SK-N-SH treated with all-trans-retinoic acid at 6 μM for 48 hours (cell line): ENCODE results near the gene FHIP1B.

Experiments
- ATAC-seq: fragments of 200-7000 bp; cut with Tn5 transposase; 3 replicates; pipeline ENCODE4 v1.9.1; 2020; ENCODE audit warnings: mild to moderate bottlenecking, moderate library complexity
- ARNTL ChIP-seq: fragments of 450-650 bp; formaldehyde crosslinking; IDR thresholded peaks from 2 replicates; pipeline ENCODE4 v1.5.0; 2020; ENCODE audit warnings: low read depth, mild to moderate bottlenecking, moderate library complexity, borderline replicate concordance
- BACH2 ChIP-seq: fragments of 250-450 bp; sonication (Bioruptor Pico); IDR thresholded peaks from 2 replicates; pipeline ENCODE4 v1.9.0; 2021; ENCODE audit warnings: mild to moderate bottlenecking, borderline replicate concordance
- CREB5 ChIP-seq: fragments of 250-450 bp; sonication (Bioruptor Pico); IDR thresholded peaks from 2 replicates; pipeline ENCODE4 v1.5.1; 2020; ENCODE audit warnings: low read depth, mild to moderate bottlenecking, moderate library complexity
- CSDC2 ChIP-seq: fragments of 250-450 bp; sonication (Bioruptor Pico); IDR thresholded peaks from 2 replicates; pipeline ENCODE4 v1.5.0; 2020; ENCODE audit warnings: mild to moderate bottlenecking, moderate library complexity
- CSRNP3 ChIP-seq: fragments of 250-450 bp; sonication (Bioruptor Pico); IDR thresholded peaks from 2 replicates; pipeline ENCODE4 v1.5.1; 2021; ENCODE audit warnings: mild to moderate bottlenecking, moderate library complexity
- ESRRG ChIP-seq: fragments of 250-450 bp; sonication (Bioruptor Pico); IDR thresholded peaks from 2 replicates; pipeline ENCODE4 v1.6.1; 2021; ENCODE audit warnings: mild to moderate bottlenecking
- GLIS3 ChIP-seq: fragments of 250-450 bp; sonication (Bioruptor Pico); IDR thresholded peaks from 2 replicates; pipeline ENCODE4 v1.5.0; 2020; ENCODE audit warnings: mild to moderate bottlenecking, moderate library complexity
- ISL1 ChIP-seq: fragments of 250-450 bp; sonication (Bioruptor Pico); IDR thresholded peaks from 2 replicates; pipeline ENCODE4 v2.1.2; 2022; ENCODE audit warnings: mild to moderate bottlenecking, moderate library complexity
- PATZ1 ChIP-seq: fragments of 250-450 bp; sonication (Bioruptor Pico); IDR thresholded peaks from 2 replicates; pipeline ENCODE4 v1.8.0; 2020; ENCODE audit warnings: mild to moderate bottlenecking, moderate library complexity, borderline replicate concordance
- POU6F1 ChIP-seq: fragments of 250-450 bp; sonication (Bioruptor Pico); IDR thresholded peaks from 2 replicates; pipeline ENCODE4 v1.8.0; 2021; ENCODE audit warnings: low read depth, mild to moderate bottlenecking, moderate library complexity, borderline replicate concordance
- RARB ChIP-seq: fragments of 250-450 bp; sonication (Bioruptor Pico); IDR thresholded peaks from 2 replicates; pipeline ENCODE4 v1.8.0; 2021; ENCODE audit warnings: mild to moderate bottlenecking, moderate library complexity
- TCF4 ChIP-seq: fragments of 250-450 bp; sonication (Bioruptor Pico); IDR thresholded peaks from 2 replicates; pipeline ENCODE4 v1.8.0; 2021; ENCODE audit warnings: mild to moderate bottlenecking, moderate library complexity, borderline replicate concordance
- TOX ChIP-seq: fragments of 250-450 bp; sonication (Bioruptor Pico); IDR thresholded peaks from 2 replicates; pipeline ENCODE4 v1.8.0; 2021; ENCODE audit warnings: mild to moderate bottlenecking, moderate library complexity, borderline replicate concordance
- TSHZ2 ChIP-seq: fragments of 250-450 bp; sonication (Bioruptor Pico); IDR thresholded peaks from 2 replicates; pipeline ENCODE4 v1.5.0; 2020; ENCODE audit warnings: mild to moderate bottlenecking, moderate library complexity
- ZC3H10 ChIP-seq: fragments of 250-450 bp; sonication (Bioruptor Pico); IDR thresholded peaks from 2 replicates; pipeline ENCODE4 v1.5.1; 2021; ENCODE audit warnings: mild to moderate bottlenecking, moderate library complexity
- ZFP3 ChIP-seq: fragments of 250-450 bp; sonication (Bioruptor Pico); IDR thresholded peaks from 2 replicates; pipeline ENCODE4 v1.5.0; 2020; ENCODE audit warnings: mild to moderate bottlenecking, moderate library complexity
- ZFP30 ChIP-seq: fragments of 450-650 bp; formaldehyde crosslinking; IDR thresholded peaks from 2 replicates; pipeline ENCODE4 v1.5.0; 2022; ENCODE audit warnings: mild to moderate bottlenecking, moderate library complexity
- ZNF565 ChIP-seq: fragments of 450-650 bp; formaldehyde crosslinking; conservative IDR thresholded peaks from 2 replicates; pipeline ENCODE4 v1.5.0; 2020; ENCODE audit warnings: low read depth, mild to moderate bottlenecking, moderate library complexity
- ZNF70 ChIP-seq: fragments of 450-650 bp; formaldehyde crosslinking; IDR thresholded peaks from 2 replicates; pipeline ENCODE4 v1.5.0; 2020; ENCODE audit warnings: mild to moderate bottlenecking, moderate library complexity
- ZNF8 ChIP-seq: fragments of 450-650 bp; formaldehyde crosslinking; IDR thresholded peaks from 2 replicates; pipeline ENCODE4 v1.5.0; 2020; ENCODE audit warnings: mild to moderate bottlenecking, moderate library complexity

Gene FHIP1B

GRCh38 chr11:6225024-6225423 is 9.4 kb downstream of the FHIP1B start (continued):
- TF ChIP-seq TSHZ2 (CRISPR knock-in tag) (no peak), ZFP30 (CRISPR knock-in tag) (no peak), CREB5 (CRISPR knock-in tag) (no peak), ESRRG (no peak), RARB (CRISPR knock-in tag) (no peak)

GRCh38 chr11:6224421-6224820 is 10.0 kb downstream of the FHIP1B start:
- ATAC-seq = no peak
- TF ChIP-seq TOX (CRISPR knock-in tag) (no peak), ISL1 (CRISPR knock-in tag) (no peak), BACH2 (CRISPR knock-in tag) (no peak), POU6F1 (CRISPR knock-in tag) (no peak), CSRNP3 (CRISPR knock-in tag) (no peak), ZNF565 (CRISPR knock-in tag) (no peak), ESRRG (no peak), CSDC2 (CRISPR knock-in tag) (no peak), ZC3H10 (CRISPR knock-in tag) (no peak), RARB (CRISPR knock-in tag) (no peak), GLIS3 (no peak), ZNF70 (CRISPR knock-in tag) (no peak), ZFP3 (CRISPR knock-in tag) (no peak), ZNF8 (CRISPR knock-in tag) (no peak), CREB5 (CRISPR knock-in tag) (no peak), ARNTL (no peak)

GRCh38 chr11:6223854-6224253 is 10.6 kb downstream of the FHIP1B start:
- no peak for ATAC-seq
- TF ChIP-seq CSDC2 (CRISPR knock-in tag) (no peak), ISL1 (CRISPR knock-in tag) (no peak), TCF4 (CRISPR knock-in tag) (no peak), ZNF565 (CRISPR knock-in tag) (no peak)
- TF ChIP-seq, all 23 proteins: peak for 0

GRCh38 chr11:6219359-6219758 is 15.1 kb downstream of the FHIP1B start:
- ATAC-seq = peak; percentile 90
- TF ChIP-seq PATZ1 (CRISPR knock-in tag) (no peak), BACH2 (CRISPR knock-in tag) (no peak), ZFP30 (CRISPR knock-in tag) (no peak), CREB5 (CRISPR knock-in tag) (no peak)
